ENCODE measurements around the gene DGKD.

GRCh38 chr2:233464531-233465240 is 110.4 kb downstream of the DGKD start:
- TF ChIP-seq POLR2A (IDR thresholded peaks at IDR 0.05), result no peak
- TF ChIP-seq, protein P1, sequence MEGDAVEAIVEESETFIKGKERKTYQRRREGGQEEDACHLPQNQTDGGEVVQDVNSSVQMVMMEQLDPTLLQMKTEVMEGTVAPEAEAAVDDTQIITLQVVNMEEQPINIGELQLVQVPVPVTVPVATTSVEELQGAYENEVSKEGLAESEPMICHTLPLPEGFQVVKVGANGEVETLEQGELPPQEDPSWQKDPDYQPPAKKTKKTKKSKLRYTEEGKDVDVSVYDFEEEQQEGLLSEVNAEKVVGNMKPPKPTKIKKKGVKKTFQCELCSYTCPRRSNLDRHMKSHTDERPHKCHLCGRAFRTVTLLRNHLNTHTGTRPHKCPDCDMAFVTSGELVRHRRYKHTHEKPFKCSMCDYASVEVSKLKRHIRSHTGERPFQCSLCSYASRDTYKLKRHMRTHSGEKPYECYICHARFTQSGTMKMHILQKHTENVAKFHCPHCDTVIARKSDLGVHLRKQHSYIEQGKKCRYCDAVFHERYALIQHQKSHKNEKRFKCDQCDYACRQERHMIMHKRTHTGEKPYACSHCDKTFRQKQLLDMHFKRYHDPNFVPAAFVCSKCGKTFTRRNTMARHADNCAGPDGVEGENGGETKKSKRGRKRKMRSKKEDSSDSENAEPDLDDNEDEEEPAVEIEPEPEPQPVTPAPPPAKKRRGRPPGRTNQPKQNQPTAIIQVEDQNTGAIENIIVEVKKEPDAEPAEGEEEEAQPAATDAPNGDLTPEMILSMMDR (IDR thresholded peaks at IDR 0.05), result no peak
